ENCODE results near the gene ANXA11. TPM values are rescaled to one million over a fixed set of nuclear protein-coding genes. Genes with fewer than 3 reads are reported as not detected.
"Not testable (repeated sequence)": the region's sequence is repeated elsewhere in the genome, so short reads cannot be mapped to it uniquely, and the experiment has no call there.

Gene ANXA11
- total and polyA plus RNA-seq, 4 experiments from 2014 or later = 173 to 342 (median 207) TPM

GRCh38 chr10:80249906-80250305 is 44.6 kb upstream of the ANXA11 start:
- H3K27me3 ChIP-seq (ENCODE audit: insufficient read depth, low read length); H3K9me3 ChIP-seq (ENCODE audit: control insufficient read depth in 1 of 2, low read length in 2 of 2); H3K36me3 Mint-ChIP-seq; H3K4me3 Mint-ChIP-seq; H3K9me3 Mint-ChIP-seq; H3K36me3 ChIP-seq (ENCODE audit: insufficient read depth, low read length); POLR2A ChIA-PET (ENCODE audit: partially characterized antibody); H3K27ac Mint-ChIP-seq; H3K4me1 ChIP-seq (ENCODE audit: insufficient read depth, low read length); H3K4me1 Mint-ChIP-seq; CTCF ChIA-PET (ENCODE audit: partially characterized antibody); DNase-seq; H3K4me3 ChIP-seq (ENCODE audit: low read length in 2 of 2); H3K27ac ChIP-seq (ENCODE audit: low read depth, low read length); intact Hi-C loops (cut with micrococcal nuclease): not testable (repeated sequence)
- H3K27me3 Mint-ChIP-seq = peaks cover 9 to 10% of the 10 kb centered on the region in 2 donors

DNA sequence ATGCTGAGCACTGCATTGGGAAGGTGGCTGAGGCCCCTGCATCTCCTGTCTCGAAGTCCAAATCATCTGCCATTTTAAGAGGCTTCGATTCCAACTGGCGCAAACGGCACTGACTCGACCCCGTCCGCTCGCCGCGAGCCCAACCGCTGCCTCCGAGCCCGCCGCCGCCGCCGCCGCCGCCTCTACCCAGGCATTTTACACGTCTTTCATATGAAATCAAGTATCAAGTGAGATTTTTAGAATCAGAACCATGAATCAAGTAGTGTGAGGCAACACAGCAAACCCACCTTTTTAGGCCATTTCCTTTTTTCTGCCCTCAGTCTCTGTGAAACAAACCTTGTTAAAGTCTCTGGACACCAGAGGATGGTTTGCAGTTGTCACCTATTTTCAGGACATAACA is 42.3 kb upstream of the ANXA11 start:
- H3K4me3 Mint-ChIP-seq; POLR2A ChIA-PET (ENCODE audit: partially characterized antibody); DNase-seq; H3K36me3 ChIP-seq (ENCODE audit: insufficient read depth, low read length); CTCF ChIA-PET (ENCODE audit: partially characterized antibody); H3K27ac ChIP-seq (ENCODE audit: low read depth, low read length); H3K27me3 Mint-ChIP-seq; H3K9me3 ChIP-seq (ENCODE audit: control insufficient read depth in 1 of 2, low read length in 2 of 2); H3K36me3 Mint-ChIP-seq; H3K4me1 Mint-ChIP-seq; H3K4me1 ChIP-seq (ENCODE audit: insufficient read depth, low read length); H3K27me3 ChIP-seq (ENCODE audit: insufficient read depth, low read length); H3K9me3 Mint-ChIP-seq; H3K27ac Mint-ChIP-seq; intact Hi-C loops (cut with micrococcal nuclease); H3K4me3 ChIP-seq (ENCODE audit: low read length in 2 of 2): not testable (repeated sequence)

DNA sequence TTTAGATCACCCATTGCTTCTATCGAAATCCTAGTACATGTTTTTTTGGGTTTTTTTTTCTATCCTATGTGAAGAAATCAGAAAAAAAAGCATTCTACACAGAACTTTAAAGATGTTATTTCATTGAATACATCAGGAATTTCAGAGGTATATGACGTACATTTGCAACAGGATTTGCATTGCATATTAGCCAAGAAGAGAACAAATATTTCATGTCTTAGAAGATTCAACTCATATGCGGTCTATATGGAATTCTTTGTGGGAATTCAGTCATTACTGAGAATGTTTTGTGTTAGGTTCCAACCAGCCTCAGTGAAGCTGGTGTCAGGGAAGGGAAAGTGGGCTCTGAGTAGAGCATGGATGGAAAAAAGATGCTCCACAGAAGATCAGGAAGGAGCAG is 39.0 kb upstream of the ANXA11 start:
- H3K4me1 Mint-ChIP-seq; POLR2A ChIA-PET (ENCODE audit: partially characterized antibody); intact Hi-C loops (cut with micrococcal nuclease); H3K9me3 Mint-ChIP-seq; DNase-seq; H3K27ac Mint-ChIP-seq; H3K27me3 ChIP-seq (ENCODE audit: insufficient read depth, low read length); H3K4me3 ChIP-seq (ENCODE audit: low read length in 2 of 2); H3K36me3 Mint-ChIP-seq; H3K4me1 ChIP-seq (ENCODE audit: insufficient read depth, low read length); H3K9me3 ChIP-seq (ENCODE audit: control insufficient read depth in 1 of 2, low read length in 2 of 2); H3K27ac ChIP-seq (ENCODE audit: low read depth, low read length); H3K27me3 Mint-ChIP-seq; CTCF ChIA-PET (ENCODE audit: partially characterized antibody); H3K36me3 ChIP-seq (ENCODE audit: insufficient read depth, low read length); H3K4me3 Mint-ChIP-seq: not testable (repeated sequence)

DNA sequence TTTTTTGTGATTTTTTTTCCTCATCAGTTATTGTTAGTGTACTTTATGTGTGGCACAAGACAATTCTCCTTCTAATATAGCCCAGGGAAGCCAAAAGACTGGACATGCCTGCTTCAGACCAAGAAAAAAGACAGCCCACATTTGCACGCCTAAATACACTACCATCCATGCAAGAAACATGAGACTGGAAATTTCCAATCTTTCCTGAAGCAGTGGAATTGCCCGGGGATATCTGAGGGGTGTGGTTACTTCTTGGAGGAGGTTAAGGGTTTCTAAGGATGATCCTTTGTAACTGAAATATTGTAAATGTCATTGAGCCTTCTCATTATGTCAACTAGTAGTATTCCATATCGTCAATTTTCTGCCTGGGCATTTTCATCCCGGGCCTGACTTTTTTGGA is 37.0 kb upstream of the ANXA11 start:
- H3K36me3 ChIP-seq (ENCODE audit: insufficient read depth, low read length); CTCF ChIA-PET (ENCODE audit: partially characterized antibody); H3K27me3 Mint-ChIP-seq; H3K4me3 Mint-ChIP-seq; H3K27ac ChIP-seq (ENCODE audit: low read depth, low read length); H3K9me3 Mint-ChIP-seq; H3K36me3 Mint-ChIP-seq; DNase-seq; H3K4me1 ChIP-seq (ENCODE audit: insufficient read depth, low read length); H3K4me1 Mint-ChIP-seq; H3K9me3 ChIP-seq (ENCODE audit: control insufficient read depth in 1 of 2, low read length in 2 of 2); intact Hi-C loops (cut with micrococcal nuclease); H3K27ac Mint-ChIP-seq; H3K27me3 ChIP-seq (ENCODE audit: insufficient read depth, low read length); H3K4me3 ChIP-seq (ENCODE audit: low read length in 2 of 2); POLR2A ChIA-PET (ENCODE audit: partially characterized antibody): not testable (repeated sequence)

DNA sequence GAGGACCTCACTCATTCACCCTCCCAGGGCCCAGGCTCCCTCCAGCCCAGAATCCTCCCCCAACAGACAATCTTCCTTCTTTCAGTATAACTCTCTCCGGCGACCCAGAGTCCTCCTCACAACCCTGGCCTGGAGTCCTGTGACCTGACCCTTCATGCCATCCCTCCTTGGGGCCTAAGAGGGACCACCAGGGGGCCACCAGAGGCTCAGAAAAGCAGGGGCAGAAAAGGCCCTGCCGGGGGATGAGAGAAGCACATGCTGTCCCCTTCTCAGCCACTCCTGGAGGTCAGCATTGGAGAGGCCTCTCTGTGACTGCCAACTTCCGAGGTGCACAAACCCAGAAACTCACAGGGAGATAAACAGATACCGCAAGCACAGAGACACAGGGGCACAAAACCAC is 31.1 kb upstream of the ANXA11 start:
- H3K27ac ChIP-seq (ENCODE audit: low read depth, low read length); DNase-seq; H3K4me1 Mint-ChIP-seq; CTCF ChIA-PET (ENCODE audit: partially characterized antibody); H3K4me1 ChIP-seq (ENCODE audit: insufficient read depth, low read length); H3K9me3 Mint-ChIP-seq; H3K27me3 Mint-ChIP-seq; H3K27me3 ChIP-seq (ENCODE audit: insufficient read depth, low read length); H3K4me3 ChIP-seq (ENCODE audit: low read length in 2 of 2); POLR2A ChIA-PET (ENCODE audit: partially characterized antibody); H3K36me3 ChIP-seq (ENCODE audit: insufficient read depth, low read length); H3K4me3 Mint-ChIP-seq; H3K9me3 ChIP-seq (ENCODE audit: control insufficient read depth in 1 of 2, low read length in 2 of 2); intact Hi-C loops (cut with micrococcal nuclease); H3K27ac Mint-ChIP-seq; H3K36me3 Mint-ChIP-seq: not testable (repeated sequence)

GRCh38 chr10:80234331-80235235 is 29.2 kb upstream of the ANXA11 start:
- intact Hi-C loops (cut with micrococcal nuclease); H3K27ac ChIP-seq (ENCODE audit: low read depth, low read length); H3K27me3 ChIP-seq (ENCODE audit: insufficient read depth, low read length); CTCF ChIA-PET (ENCODE audit: partially characterized antibody); H3K4me1 ChIP-seq (ENCODE audit: insufficient read depth, low read length); POLR2A ChIA-PET (ENCODE audit: partially characterized antibody); H3K36me3 Mint-ChIP-seq; H3K36me3 ChIP-seq (ENCODE audit: insufficient read depth, low read length); H3K9me3 ChIP-seq (ENCODE audit: control insufficient read depth in 1 of 2, low read length in 2 of 2); DNase-seq; H3K4me3 ChIP-seq (ENCODE audit: low read length in 2 of 2); H3K4me1 Mint-ChIP-seq; H3K4me3 Mint-ChIP-seq; H3K27ac Mint-ChIP-seq; H3K9me3 Mint-ChIP-seq; H3K27me3 Mint-ChIP-seq: not testable (repeated sequence)

DNA sequence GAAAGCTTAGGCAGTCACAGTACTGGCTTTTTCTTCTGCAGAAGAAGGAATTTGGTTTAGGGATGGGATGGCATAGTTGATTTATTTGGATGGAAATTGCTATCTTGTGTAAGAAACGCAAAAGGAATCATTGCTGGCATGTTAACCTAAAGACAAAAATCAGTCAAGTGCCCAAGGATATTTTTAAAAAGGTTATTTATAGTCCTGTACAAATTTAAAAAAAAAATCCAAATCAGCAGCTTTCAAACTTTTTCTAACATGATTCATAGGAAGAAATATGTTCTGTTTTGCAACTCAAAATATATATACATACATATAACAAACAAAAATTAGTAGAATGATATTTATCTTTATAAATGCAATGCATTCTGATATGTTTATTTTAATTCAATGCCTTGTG is 28.5 kb upstream of the ANXA11 start:
- H3K4me1 ChIP-seq (ENCODE audit: insufficient read depth, low read length); H3K27me3 ChIP-seq (ENCODE audit: insufficient read depth, low read length); POLR2A ChIA-PET (ENCODE audit: partially characterized antibody); H3K4me1 Mint-ChIP-seq; H3K27me3 Mint-ChIP-seq; H3K4me3 Mint-ChIP-seq; H3K9me3 Mint-ChIP-seq; H3K4me3 ChIP-seq (ENCODE audit: low read length in 2 of 2); H3K9me3 ChIP-seq (ENCODE audit: control insufficient read depth in 1 of 2, low read length in 2 of 2); H3K36me3 Mint-ChIP-seq; H3K27ac Mint-ChIP-seq; H3K36me3 ChIP-seq (ENCODE audit: insufficient read depth, low read length); H3K27ac ChIP-seq (ENCODE audit: low read depth, low read length); DNase-seq; intact Hi-C loops (cut with micrococcal nuclease); CTCF ChIA-PET (ENCODE audit: partially characterized antibody): not testable (repeated sequence)

- H3K36me3 ChIP-seq (ENCODE audit: insufficient read depth, low read length); H3K27ac Mint-ChIP-seq; H3K4me1 ChIP-seq (ENCODE audit: insufficient read depth, low read length); H3K27me3 ChIP-seq (ENCODE audit: insufficient read depth, low read length); CTCF ChIA-PET (ENCODE audit: partially characterized antibody); H3K9me3 ChIP-seq (ENCODE audit: control insufficient read depth in 1 of 2, low read length in 2 of 2); H3K36me3 Mint-ChIP-seq; intact Hi-C loops (cut with micrococcal nuclease); H3K27ac ChIP-seq (ENCODE audit: low read depth, low read length); H3K4me3 Mint-ChIP-seq; DNase-seq; H3K4me1 Mint-ChIP-seq; H3K9me3 Mint-ChIP-seq; H3K4me3 ChIP-seq (ENCODE audit: low read length in 2 of 2); H3K27me3 Mint-ChIP-seq; POLR2A ChIA-PET (ENCODE audit: partially characterized antibody): not testable (repeated sequence)
Observed at GRCh38 chr10:80226723-80227122, 21.4 kb upstream of the ANXA11 start.

All from CD4-positive, alpha-beta memory T cell (primary cell).